Vagina (tissue), 2 donors: ENCODE results near the gene AFF3. TPM values are rescaled to one million over a fixed set of nuclear protein-coding genes. Genes with fewer than 3 reads are reported as not detected.

Source experiments
- DNase-seq, 2 donors: peaks; one replicate each; pipeline ENCODE4 v3.0.0-alpha.2; 2017; ENCODE audit errors: extremely low spot score in 2 of 2
- H3K27ac ChIP-seq: fragments of 200-600 bp; sonication (generic); one replicate; pipeline ENCODE4 v1.5.1; 2019
- H3K27me3 ChIP-seq: fragments of 200-600 bp; sonication (generic); one replicate; pipeline ENCODE4 v1.5.1; 2019
- H3K36me3 ChIP-seq, 2 donors: fragments of 200-600 bp; sonication (generic); one replicate each; pipeline ENCODE4 v1.5.1; 2017 to 2019
- H3K4me1 ChIP-seq: fragments of 200-600 bp; sonication (generic); one replicate; pipeline ENCODE4 v1.5.1; 2019
- H3K4me3 ChIP-seq, 2 donors: fragments of 200-600 bp; sonication (generic); 1 replicate in 1 of 2; 2 replicates in 1 of 2; pipeline ENCODE4 v1.5.1; 2016 to 2019
- H3K9me3 ChIP-seq: fragments of 200-600 bp; sonication (generic); one replicate; pipeline ENCODE4 v1.5.1; 2019
- CTCF ChIP-seq, 3 experiments: fragments of 450-650 bp in 2 of 3; fragments of 200-600 bp in 1 of 3; sonication (generic) in 1 of 3; IDR thresholded peaks; one replicate each; pipeline ENCODE4 v1.5.1; 2017 to 2019; ENCODE audit warnings: antibody characterized with exemption in 3 of 3, mild to moderate bottlenecking in 2 of 3, moderate library complexity in 2 of 3
- POLR2A ChIP-seq, 2 donors: fragments of 450-650 bp; IDR thresholded peaks; one replicate each; pipeline ENCODE4 v1.6.1; 2017; ENCODE audit warnings: antibody characterized with exemption in 2 of 2, mild to moderate bottlenecking in 2 of 2, moderate library complexity in 2 of 2
- POLR2AphosphoS5 ChIP-seq, 2 donors: sonication (generic); formaldehyde crosslinking; IDR thresholded peaks; one replicate each; pipeline ENCODE4 v1.9.0; 2017; ENCODE audit warnings: antibody characterized with exemption in 2 of 2, mild to moderate bottlenecking in 2 of 2, low read depth in 1 of 2; ENCODE audit not compliant: insufficient read depth in 1 of 2
- intact Hi-C: fragments of 100-400 bp; cut with DNase I; formaldehyde crosslinking; loops from one replicate; pipeline ENCODE4 v1.15.1; 2023
- total RNA-seq: library from RNA; depleted of rRNA; stranded (reverse); fragments of >200 nt; gene quantifications from one replicate; pipeline ENCODE4 v1.2.3, GENCODE V29; 2016

Gene AFF3
- total RNA-seq, 1 donor from 2014 or later: 7.6 TPM

- Histone ChIP-seq H3K4me1 (peaks cover 12% of the 10 kb centered on the region), H3K4me3 (no peak overlapping the region), H3K27ac (no peak overlapping the region), H3K9me3 (peaks cover 1% of the 10 kb centered on the region), H3K36me3 (no peaks in the 10 kb centered on the region), H3K27me3 (no peaks in the 10 kb centered on the region)
- TF ChIP-seq CTCF (IDR thresholded peaks at IDR 0.05) (no peak), POLR2AphosphoS5 (IDR thresholded peaks at IDR 0.05; ENCODE audit: insufficient read depth in 1 of 2, low read depth in 1 of 2) (no peak), POLR2A (IDR thresholded peaks at IDR 0.05) (no peak)
- intact Hi-C loops: no loop called here
- no peak for DNase-seq
Observed at GRCh38 chr2:99727199-99727598, 415.2 kb downstream of the AFF3 start.

- no peak overlapping the region for H3K27ac ChIP-seq
- intact Hi-C loops: no loop called here
- H3K9me3 ChIP-seq: peaks cover 3% of the 10 kb centered on the region
- TF ChIP-seq CTCF (IDR thresholded peaks at IDR 0.05) (no peak), POLR2A (IDR thresholded peaks at IDR 0.05) (no peak), POLR2AphosphoS5 (IDR thresholded peaks at IDR 0.05; ENCODE audit: insufficient read depth in 1 of 2, low read depth in 1 of 2) (no peak)
- no peak overlapping the region for H3K4me3 ChIP-seq
- H3K36me3 ChIP-seq: no peaks in the 10 kb centered on the region
- H3K4me1 ChIP-seq: peaks cover 12% of the 10 kb centered on the region
- no peaks in the 10 kb centered on the region for H3K27me3 ChIP-seq
- no peak for DNase-seq
Observed at GRCh38 chr2:99726691-99727090, 415.7 kb downstream of the AFF3 start.

- intact Hi-C loops: no loop called here
- H3K27me3 ChIP-seq: no peaks in the 10 kb centered on the region
- H3K27ac ChIP-seq: no peak overlapping the region
- H3K4me3 ChIP-seq: no peak overlapping the region
- H3K4me1 ChIP-seq: peaks cover 12% of the 10 kb centered on the region
- DNase-seq: no peak
- no peaks in the 10 kb centered on the region for H3K36me3 ChIP-seq
- peaks cover 3% of the 10 kb centered on the region for H3K9me3 ChIP-seq
- TF ChIP-seq POLR2A (IDR thresholded peaks at IDR 0.05): no peak
Observed at GRCh38 chr2:99725820-99726219, 416.6 kb downstream of the AFF3 start.

- intact Hi-C loops: no loop called here
- DNase-seq: no peak
- peaks cover 3% of the 10 kb centered on the region for H3K9me3 ChIP-seq
- peaks cover 6% of the 10 kb centered on the region for H3K4me1 ChIP-seq
- no peaks in the 10 kb centered on the region for H3K36me3 ChIP-seq
- TF ChIP-seq POLR2AphosphoS5 (IDR thresholded peaks at IDR 0.05; ENCODE audit: insufficient read depth in 1 of 2, low read depth in 1 of 2) (no peak), POLR2A (IDR thresholded peaks at IDR 0.05) (no peak), CTCF (IDR thresholded peaks at IDR 0.05) (no peak)
- H3K4me3 ChIP-seq: no peak overlapping the region
- no peaks in the 10 kb centered on the region for H3K27me3 ChIP-seq
- no peak overlapping the region for H3K27ac ChIP-seq
Observed at GRCh38 chr2:99722476-99722875, 419.9 kb downstream of the AFF3 start.

- DNase-seq: no peak
- intact Hi-C loops: no loop called here
Observed at GRCh38 chr2:99719102-99719501, 423.3 kb downstream of the AFF3 start.

More at GRCh38 chr2:99719102-99719501, 423.3 kb downstream of the AFF3 start:
- H3K9me3 ChIP-seq: peaks cover 3% of the 10 kb centered on the region
- H3K27ac ChIP-seq: no peak overlapping the region
- H3K27me3 ChIP-seq: no peaks in the 10 kb centered on the region
- H3K4me1 ChIP-seq: no peaks in the 10 kb centered on the region
- no peak overlapping the region for H3K4me3 ChIP-seq
- no peaks in the 10 kb centered on the region for H3K36me3 ChIP-seq
- TF ChIP-seq POLR2AphosphoS5 (IDR thresholded peaks at IDR 0.05; ENCODE audit: insufficient read depth in 1 of 2, low read depth in 1 of 2): no peak
- TF ChIP-seq CTCF (IDR thresholded peaks at IDR 0.05): no peak
- no peak for TF ChIP-seq POLR2A (IDR thresholded peaks at IDR 0.05)
